ENCODE results near the gene GOLPH3L. TPM values are rescaled to one million over a fixed set of nuclear protein-coding genes. Genes with fewer than 3 reads are reported as not detected.
"Not testable (repeated sequence)": the region's sequence is repeated elsewhere in the genome, so short reads cannot be mapped to it uniquely, and the experiment has no call there.

Gene GOLPH3L
- total RNA-seq, 2 experiments from 2014 or later, result 24.0 to 27.1 TPM

GRCh38 chr1:150649441-150650075, 47.4 kb downstream of the GOLPH3L start:
- Mint-ChIP-seq H3K27ac (no peak overlapping the region), H3K4me1 (peaks cover 2% of the 10 kb centered on the region), H3K36me3 (ENCODE audit: low read depth) (peaks cover 20% of the 10 kb centered on the region), H3K27me3 (no peaks in the 10 kb centered on the region), H3K4me3 (no peak overlapping the region), H3K9me3 (no peaks in the 10 kb centered on the region)
- DNase-seq, result no peak
- ChIA-PET POLR2A (no interaction called here), CTCF (interaction anchor here (0.6 kb wide), 1 partner anchor 276 kb away, joined by 3 read pairs; no protein-coding TSS in a partner anchor)

GRCh38 chr1:150642296-150642695, 54.7 kb downstream of the GOLPH3L start:
- no peaks in the 10 kb centered on the region for H3K9me3 Mint-ChIP-seq
- no peaks in the 10 kb centered on the region for H3K27me3 Mint-ChIP-seq
- CTCF ChIA-PET, result interaction anchor here (0.7 kb wide), 2 partner anchors 24 to 764 kb away, joined by 3 to 10 read pairs; no protein-coding TSS in a partner anchor
- DNase-seq, result no peak
- H3K36me3 Mint-ChIP-seq (ENCODE audit: low read depth), result peaks cover 5% of the 10 kb centered on the region
- no peaks in the 10 kb centered on the region for H3K4me1 Mint-ChIP-seq
- POLR2A ChIA-PET, result no interaction called here
- H3K27ac Mint-ChIP-seq, result no peak overlapping the region
- no peak overlapping the region for H3K4me3 Mint-ChIP-seq

- H3K4me1 Mint-ChIP-seq; POLR2A ChIA-PET; H3K27me3 Mint-ChIP-seq; H3K4me3 Mint-ChIP-seq; DNase-seq; CTCF ChIA-PET; H3K27ac Mint-ChIP-seq; H3K36me3 Mint-ChIP-seq (ENCODE audit: low read depth); H3K9me3 Mint-ChIP-seq: not testable (repeated sequence)
Measured at GRCh38 chr1:150641126-150641815, 55.7 kb downstream of the GOLPH3L start.

GRCh38 chr1:150638430-150638829, 58.5 kb downstream of the GOLPH3L start:
- DNase-seq; H3K36me3 Mint-ChIP-seq (ENCODE audit: low read depth); H3K27me3 Mint-ChIP-seq; H3K4me3 Mint-ChIP-seq; H3K4me1 Mint-ChIP-seq; H3K9me3 Mint-ChIP-seq; H3K27ac Mint-ChIP-seq; POLR2A ChIA-PET: not testable (repeated sequence)
- CTCF ChIA-PET, result interaction anchor here (1.2 kb wide), 2 partner anchors 9 to 12 kb away, joined by 3 to 4 read pairs; partner anchors contain the start of gene ENSA

GRCh38 chr1:150634839-150635622, 61.9 kb downstream of the GOLPH3L start:
- H3K4me3 Mint-ChIP-seq; H3K36me3 Mint-ChIP-seq (ENCODE audit: low read depth); POLR2A ChIA-PET; H3K4me1 Mint-ChIP-seq; H3K9me3 Mint-ChIP-seq; H3K27me3 Mint-ChIP-seq; H3K27ac Mint-ChIP-seq; DNase-seq: not testable (repeated sequence)
- CTCF ChIA-PET, result interaction anchor here (1.0 kb wide), 1 partner anchor 74 kb away, joined by 3 read pairs; no protein-coding TSS in a partner anchor

GRCh38 chr1:150629115-150629928, 67.6 kb downstream of the GOLPH3L start, which contains the start of gene ENSA:
Gene ENSA (minus strand): TSS chr1:150629612. CDS start chr1:150629470, 142 bp downstream.
- DNase-seq, result peak; percentile 98
- Mint-ChIP-seq H3K27me3 (no peaks in the 10 kb centered on the region), H3K27ac (no peak within 1 kb of the TSS), H3K36me3 (ENCODE audit: low read depth) (peaks cover 27% of the 10 kb centered on the region), H3K4me3 (no peak within 1 kb of the TSS), H3K9me3 (no peaks in the 10 kb centered on the region), H3K4me1 (peaks cover 27% of the 10 kb centered on the region)
- POLR2A ChIA-PET, result interaction anchor here (0.6 to 1.7 kb wide), 6 partner anchors 50 to 331 kb away, joined by 3 to 9 read pairs (median 4); partner anchors contain the start of genes GOLPH3L and MCL1
- CTCF ChIA-PET, result interaction anchor here (0.8 to 3.7 kb wide), 13 partner anchors 8 to 742 kb away, joined by 3 to 22 read pairs (median 3); partner anchors contain the start of gene MINDY1

- Mint-ChIP-seq H3K4me1 (peaks cover 32% of the 10 kb centered on the region), H3K9me3 (no peaks in the 10 kb centered on the region), H3K27ac (no peak overlapping the region), H3K4me3 (no peak overlapping the region), H3K27me3 (no peaks in the 10 kb centered on the region), H3K36me3 (ENCODE audit: low read depth) (peaks cover 32% of the 10 kb centered on the region)
- CTCF ChIA-PET, result interaction anchor here (0.9 to 3.7 kb wide), 7 partner anchors 10 to 111 kb away, joined by 3 to 22 read pairs (median 3); no protein-coding TSS in a partner anchor
- DNase-seq, result no peak
- POLR2A ChIA-PET, result interaction anchor here (0.9 to 1.7 kb wide), 2 partner anchors 49 to 68 kb away, joined by 3 to 9 read pairs; partner anchors contain the start of genes GOLPH3L and MCL1
Measured at GRCh38 chr1:150628766-150629114, 68.2 kb downstream of the GOLPH3L start.

GRCh38 chr1:150627826-150628410, 69.0 kb downstream of the GOLPH3L start:
- Mint-ChIP-seq H3K4me3 (no peak overlapping the region), H3K36me3 (ENCODE audit: low read depth) (peaks cover 40% of the 10 kb centered on the region), H3K4me1 (peaks cover 39% of the 10 kb centered on the region), H3K27ac (no peak overlapping the region), H3K9me3 (no peaks in the 10 kb centered on the region), H3K27me3 (no peaks in the 10 kb centered on the region)
- CTCF ChIA-PET, result interaction anchor here (0.6 to 3.7 kb wide), 8 partner anchors 9 to 219 kb away, joined by 3 to 22 read pairs (median 4); no protein-coding TSS in a partner anchor
- POLR2A ChIA-PET, result no interaction called here
- no peak for DNase-seq

GRCh38 chr1:150626150-150626549, 70.8 kb downstream of the GOLPH3L start:
- Mint-ChIP-seq H3K4me1 (peaks cover 56% of the 10 kb centered on the region), H3K4me3 (no peak overlapping the region), H3K27ac (no peak overlapping the region), H3K36me3 (ENCODE audit: low read depth) (peaks cover 51% of the 10 kb centered on the region), H3K9me3 (no peaks in the 10 kb centered on the region), H3K27me3 (no peaks in the 10 kb centered on the region)
- POLR2A ChIA-PET, result no interaction called here
- CTCF ChIA-PET, result no interaction called here
- no peak for DNase-seq

GRCh38 chr1:150624546-150624945, 72.4 kb downstream of the GOLPH3L start:
- not testable (repeated sequence) for H3K4me3 Mint-ChIP-seq, H3K27ac Mint-ChIP-seq, H3K9me3 Mint-ChIP-seq, H3K27me3 Mint-ChIP-seq, DNase-seq
- H3K4me1 Mint-ChIP-seq, result peaks cover 69% of the 10 kb centered on the region
- ChIA-PET POLR2A (interaction anchor here (0.6 kb wide), 1 partner anchor 55 kb away, joined by 4 read pairs; no protein-coding TSS in a partner anchor), CTCF (interaction anchor here (1.1 kb wide), 1 partner anchor 64 kb away, joined by 6 read pairs; no protein-coding TSS in a partner anchor)
- H3K36me3 Mint-ChIP-seq (ENCODE audit: low read depth), result peaks cover 66% of the 10 kb centered on the region

GRCh38 chr1:150624134-150624533, 72.8 kb downstream of the GOLPH3L start:
- not testable (repeated sequence) for H3K27ac Mint-ChIP-seq, DNase-seq, H3K27me3 Mint-ChIP-seq, H3K4me3 Mint-ChIP-seq, H3K9me3 Mint-ChIP-seq
- CTCF ChIA-PET, result interaction anchor here (1.1 kb wide), 1 partner anchor 64 kb away, joined by 6 read pairs; no protein-coding TSS in a partner anchor
- POLR2A ChIA-PET, result interaction anchor here (0.6 kb wide), 1 partner anchor 54 kb away, joined by 4 read pairs; no protein-coding TSS in a partner anchor
- H3K4me1 Mint-ChIP-seq, result peaks cover 73% of the 10 kb centered on the region
- H3K36me3 Mint-ChIP-seq (ENCODE audit: low read depth), result peaks cover 70% of the 10 kb centered on the region

Data from activated CD4-positive, alpha-beta T cell treated with anti-CD3 and anti-CD28 coated beads, Interleukin-2, amount 10 ng/mL, durations not matched to agents 7 days and 5 days (primary cell).